GM23338 (cell line): ENCODE results near the gene NFE2L3.

Source experiments
- CTCF ChIP-seq, 2 experiments: fragments of 200-600 bp in 1 of 2; sonication (generic) in 1 of 2; conservative IDR thresholded peaks; 2 replicates each; pipeline versions ENCODE4 v1.5.1 to v1.6.1; 2016 to 2017; ENCODE audit warnings: antibody characterized with exemption in 2 of 2, low read depth in 2 of 2, mild to moderate bottlenecking in 2 of 2, moderate library complexity in 1 of 2
- EZH2 ChIP-seq: fragments of 200-600 bp; sonication (generic); IDR thresholded peaks from one replicate; pipeline ENCODE4 v1.8.0; 2017; ENCODE audit warnings: antibody characterized with exemption, mild to moderate bottlenecking, low read depth; ENCODE audit not compliant: unreplicated experiment
- EZH2phosphoT487 ChIP-seq: fragments of 200-600 bp; sonication (generic); IDR thresholded peaks from one replicate; pipeline ENCODE4 v1.8.1; 2018; ENCODE audit warnings: antibody characterized with exemption; ENCODE audit not compliant: unreplicated experiment
- REST ChIP-seq: IDR thresholded peaks from one replicate; pipeline ENCODE4 v1.6.1; 2018; ENCODE audit warnings: antibody characterized with exemption; ENCODE audit not compliant: unreplicated experiment
- ZNF331 ChIP-seq: fragments of 250-450 bp; sonication (Bioruptor Pico); IDR thresholded peaks from 2 replicates; pipeline ENCODE4 v1.5.0; 2020; ENCODE audit warnings: low read depth, mild to moderate bottlenecking, moderate library complexity

GRCh38 chr7:26178272-26178960 is 26.4 kb downstream of the NFE2L3 start:
- TF ChIP-seq CTCF (conservative IDR thresholded peaks at IDR 0.05; ENCODE audit: low read depth in 2 of 2) (no peak), ZNF331 (CRISPR knock-in tag) (no peak), EZH2phosphoT487 (no peak), EZH2 (no peak), REST (no peak)
